Parathyroid adenoma (tissue), 2 donors: ENCODE results near the gene NDUFB7.
"Not testable (repeated sequence)": the region's sequence is repeated elsewhere in the genome, so short reads cannot be mapped to it uniquely, and the experiment has no call there.

Source experiments
- H2AFZ ChIP-seq: fragments of 300-600 bp; sonication (generic); one replicate; pipeline ENCODE4 v1.7.0; 2017; ENCODE audit warnings: antibody characterized with exemption, mild to moderate bottlenecking
- H3K27ac ChIP-seq: fragments of 300-600 bp; sonication (generic); one replicate; pipeline ENCODE4 v1.7.0; 2017
- H3K27me3 ChIP-seq: fragments of 300-600 bp; sonication (generic); one replicate; pipeline ENCODE4 v1.7.0; 2017; ENCODE audit warnings: low read length; ENCODE audit not compliant: control insufficient read depth, insufficient read depth
- H3K36me3 ChIP-seq: fragments of 300-600 bp; sonication (generic); one replicate; pipeline ENCODE4 v1.7.0; 2017; ENCODE audit warnings: low read length; ENCODE audit not compliant: control insufficient read depth, insufficient read depth
- H3K4me1 ChIP-seq: fragments of 300-600 bp; sonication (generic); one replicate; pipeline ENCODE4 v1.7.0; 2017; ENCODE audit warnings: control low read depth
- H3K4me2 ChIP-seq: fragments of 300-600 bp; sonication (generic); one replicate; pipeline ENCODE4 v1.7.0; 2017; ENCODE audit warnings: low read length
- H3K4me3 ChIP-seq: fragments of 300-600 bp; sonication (generic); one replicate; pipeline ENCODE4 v1.7.0; 2017; ENCODE audit warnings: low read depth, low read length
- H3K79me2 ChIP-seq: fragments of 300-600 bp; sonication (generic); one replicate; pipeline ENCODE4 v1.7.0; 2017; ENCODE audit warnings: control low read depth
- H3K9ac ChIP-seq: fragments of 300-600 bp; sonication (generic); one replicate; pipeline ENCODE4 v1.7.0; 2017; ENCODE audit warnings: mild to moderate bottlenecking
- H3K9me3 ChIP-seq: fragments of 300-600 bp; sonication (generic); one replicate; pipeline ENCODE4 v1.7.0; 2017; ENCODE audit warnings: low read length; ENCODE audit not compliant: control insufficient read depth
- TF ChIP-seq, protein P1 (sequence below): fragments of 300-600 bp; sonication (generic); IDR thresholded peaks from one replicate; pipeline ENCODE4 v1.7.0; 2017; ENCODE audit warnings: antibody characterized with exemption, mild to moderate bottlenecking
- donor health status: primary hyperparathyroidism.

Gene NDUFB7

GRCh38 chr19:14553939-14554243 is 18.0 kb downstream of the NDUFB7 start:
- Histone ChIP-seq H3K4me1 (peaks cover 34% of the 10 kb centered on the region), H3K36me3 (no peaks in the 10 kb centered on the region), H3K4me3 (no peak overlapping the region), H3K4me2 (peak overlapping the region; percentile 57), H3K9me3 (no peaks in the 10 kb centered on the region), H3K79me2 (peaks cover 71% of the 10 kb centered on the region), H3K27ac (peak overlapping the region; percentile 82), H2AFZ (no peak overlapping the region), H3K27me3 (no peaks in the 10 kb centered on the region), H3K9ac (no peak overlapping the region)
- TF ChIP-seq, protein P1, sequence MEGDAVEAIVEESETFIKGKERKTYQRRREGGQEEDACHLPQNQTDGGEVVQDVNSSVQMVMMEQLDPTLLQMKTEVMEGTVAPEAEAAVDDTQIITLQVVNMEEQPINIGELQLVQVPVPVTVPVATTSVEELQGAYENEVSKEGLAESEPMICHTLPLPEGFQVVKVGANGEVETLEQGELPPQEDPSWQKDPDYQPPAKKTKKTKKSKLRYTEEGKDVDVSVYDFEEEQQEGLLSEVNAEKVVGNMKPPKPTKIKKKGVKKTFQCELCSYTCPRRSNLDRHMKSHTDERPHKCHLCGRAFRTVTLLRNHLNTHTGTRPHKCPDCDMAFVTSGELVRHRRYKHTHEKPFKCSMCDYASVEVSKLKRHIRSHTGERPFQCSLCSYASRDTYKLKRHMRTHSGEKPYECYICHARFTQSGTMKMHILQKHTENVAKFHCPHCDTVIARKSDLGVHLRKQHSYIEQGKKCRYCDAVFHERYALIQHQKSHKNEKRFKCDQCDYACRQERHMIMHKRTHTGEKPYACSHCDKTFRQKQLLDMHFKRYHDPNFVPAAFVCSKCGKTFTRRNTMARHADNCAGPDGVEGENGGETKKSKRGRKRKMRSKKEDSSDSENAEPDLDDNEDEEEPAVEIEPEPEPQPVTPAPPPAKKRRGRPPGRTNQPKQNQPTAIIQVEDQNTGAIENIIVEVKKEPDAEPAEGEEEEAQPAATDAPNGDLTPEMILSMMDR = no peak

GRCh38 chr19:14553042-14553938 is 18.6 kb downstream of the NDUFB7 start:
- H3K9ac ChIP-seq = no peak overlapping the region
- H3K4me3 ChIP-seq = no peak overlapping the region
- H3K27me3 ChIP-seq = no peaks in the 10 kb centered on the region
- no peak overlapping the region for H2AFZ ChIP-seq
- H3K4me1 ChIP-seq = peaks cover 34% of the 10 kb centered on the region
- H3K27ac ChIP-seq = peak overlapping the region; percentile 82
- TF ChIP-seq, protein P1 = no peak
- no peaks in the 10 kb centered on the region for H3K36me3 ChIP-seq
- H3K79me2 ChIP-seq = peaks cover 70% of the 10 kb centered on the region
- no peaks in the 10 kb centered on the region for H3K9me3 ChIP-seq
- no peak overlapping the region for H3K4me2 ChIP-seq

GRCh38 chr19:14552006-14552360 is 19.9 kb downstream of the NDUFB7 start:
- not testable (repeated sequence) for H3K9me3 ChIP-seq, H2AFZ ChIP-seq, H3K4me3 ChIP-seq, H3K27me3 ChIP-seq, H3K36me3 ChIP-seq, H3K27ac ChIP-seq, H3K4me2 ChIP-seq, H3K9ac ChIP-seq
- Histone ChIP-seq H3K4me1 (peaks cover 34% of the 10 kb centered on the region), H3K79me2 (peaks cover 69% of the 10 kb centered on the region)

- H3K27ac ChIP-seq = peak overlapping the region; percentile 73
- not testable (repeated sequence) for H3K4me3 ChIP-seq, H3K9ac ChIP-seq, H3K9me3 ChIP-seq, H3K27me3 ChIP-seq, H2AFZ ChIP-seq, H3K36me3 ChIP-seq, H3K4me2 ChIP-seq
- peaks cover 33% of the 10 kb centered on the region for H3K4me1 ChIP-seq
- H3K79me2 ChIP-seq = peaks cover 68% of the 10 kb centered on the region
- TF ChIP-seq, protein P1 = peak; percentile 24
Measured at GRCh38 chr19:14551134-14552005, 20.5 kb downstream of the NDUFB7 start.

DNA sequence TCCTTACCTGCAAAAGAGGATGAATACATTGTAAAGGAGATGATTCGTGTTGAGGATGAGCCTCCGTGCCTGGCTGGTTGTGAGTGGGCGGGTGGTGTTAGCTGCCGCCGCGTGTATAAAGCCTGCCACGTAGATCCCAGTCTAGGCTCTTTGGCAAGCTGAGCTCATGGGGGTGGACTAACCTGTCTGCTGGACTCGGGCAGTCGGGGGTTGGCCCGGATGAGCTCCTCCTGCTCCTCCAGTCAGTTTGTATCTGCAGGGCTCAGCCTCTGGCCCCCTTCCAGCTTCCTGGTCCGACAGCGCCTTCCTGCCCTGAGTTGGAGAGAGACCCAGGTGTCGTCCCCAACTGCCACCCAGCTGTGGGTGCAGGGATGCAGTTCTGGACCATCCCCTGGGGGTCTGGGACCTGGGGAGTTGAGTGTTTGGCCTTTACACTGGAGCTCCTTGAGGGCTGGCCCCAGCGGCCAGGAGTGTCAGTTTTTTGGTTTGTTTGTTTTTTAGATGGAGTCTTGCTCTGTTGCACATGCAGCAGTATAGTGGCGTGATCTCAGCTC is 21.6 kb downstream of the NDUFB7 start:
- no peaks in the 10 kb centered on the region for H3K27me3 ChIP-seq
- peak overlapping the region; percentile 23 for H2AFZ ChIP-seq
- peaks cover 65% of the 10 kb centered on the region for H3K79me2 ChIP-seq
- H3K36me3 ChIP-seq = no peaks in the 10 kb centered on the region
- no peaks in the 10 kb centered on the region for H3K9me3 ChIP-seq
- TF ChIP-seq, protein P1 = no peak
- peaks cover 34% of the 10 kb centered on the region for H3K4me1 ChIP-seq
- H3K27ac ChIP-seq = peak overlapping the region; percentile 73
- H3K9ac ChIP-seq = no peak overlapping the region
- H3K4me2 ChIP-seq = peak overlapping the region; percentile 48
- peak overlapping the region; percentile 30 for H3K4me3 ChIP-seq
